Skeletal muscle cell (primary cell): Measurements from ENCODE around the gene GAPDHS.

Experiments used
- DNase-seq: peaks from one replicate; pipeline ENCODE4 v3.0.0-alpha.2; 2010; ENCODE audit warnings: low read depth
- H3K4me3 ChIP-seq: 2 replicates; pipeline ENCODE4 v1.5.1; 2011; ENCODE audit warnings: low read depth, mild to moderate bottlenecking, control low read depth, low read length, moderate library complexity

GAPDHS gene

DNA sequence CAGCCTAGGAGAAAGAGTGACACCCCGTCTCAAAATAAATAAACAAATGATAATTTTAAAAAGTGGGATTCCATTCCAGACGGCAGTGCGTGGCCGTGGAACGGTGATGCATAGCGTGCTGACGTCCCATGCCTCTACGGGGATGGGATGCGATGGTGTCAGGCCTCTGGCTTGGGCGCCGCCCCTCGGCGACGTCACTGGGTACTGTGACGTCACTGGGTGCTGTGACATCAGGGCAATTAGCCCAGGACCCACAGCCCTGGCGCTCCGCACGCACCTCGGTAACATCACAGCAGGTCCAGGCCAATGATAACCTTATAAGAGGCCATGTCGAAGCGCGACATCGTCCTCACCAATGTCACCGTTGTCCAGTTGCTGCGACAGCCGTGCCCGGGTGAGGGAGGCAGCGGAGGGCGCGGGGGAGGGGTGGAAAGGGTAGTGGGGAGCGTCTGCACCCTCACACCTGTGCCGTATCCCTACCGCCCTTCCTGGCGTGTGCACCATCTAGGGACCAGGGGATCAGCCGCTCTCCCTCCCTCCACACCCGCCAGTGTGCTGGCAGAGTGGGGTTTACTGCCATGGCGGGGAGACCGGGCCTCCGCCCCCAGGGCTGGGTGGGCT, at the start of gene GAPDHS:
TSS of gene GAPDHS (plus strand) at position 256 of the 621 bp plus-strand sequence. CDS start at position 328, 72 bp downstream.
- H3K4me3 ChIP-seq = peak within 1 kb of the TSS; percentile 12

DNA sequence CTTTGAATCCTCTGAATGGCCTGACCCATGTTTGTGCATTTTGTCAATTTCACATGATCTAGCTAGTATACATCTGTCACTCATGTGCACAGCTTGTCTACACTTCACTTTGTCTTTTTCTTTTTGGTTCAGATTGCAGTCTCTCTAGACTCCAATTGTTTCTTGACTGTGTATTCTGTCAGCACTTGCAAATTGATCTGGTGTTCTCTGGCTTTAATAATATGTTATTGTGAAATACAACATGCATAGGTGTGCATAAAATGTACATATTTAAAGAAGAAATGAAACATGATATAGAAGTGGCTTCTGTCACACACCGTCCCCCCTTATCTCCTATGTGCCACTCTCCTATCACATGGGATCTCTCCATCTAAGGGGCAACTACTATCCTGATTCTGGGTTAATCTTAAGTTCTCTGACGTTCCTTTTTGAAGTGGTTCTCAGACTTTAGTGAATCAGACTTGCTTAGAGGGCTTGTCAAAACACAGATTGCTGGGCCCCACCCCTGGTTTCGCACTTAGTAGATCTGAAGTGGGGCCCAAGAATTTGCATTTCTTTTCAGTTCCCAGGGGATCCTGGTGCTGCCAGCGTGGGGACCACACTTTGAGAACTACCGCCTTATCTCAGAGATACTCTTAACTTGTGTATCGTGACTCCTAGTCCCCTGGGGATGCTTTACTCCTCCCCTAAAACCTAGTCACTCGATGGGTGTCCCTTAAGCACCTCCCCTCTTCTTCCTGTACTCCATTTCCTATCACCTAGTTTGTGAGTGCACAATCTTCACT, 48.8 kb upstream of the GAPDHS start:
- DNase-seq = no peak

More for the DNA sequence above, at the start of gene GAPDHS:
- DNase-seq = no peak

DNA sequence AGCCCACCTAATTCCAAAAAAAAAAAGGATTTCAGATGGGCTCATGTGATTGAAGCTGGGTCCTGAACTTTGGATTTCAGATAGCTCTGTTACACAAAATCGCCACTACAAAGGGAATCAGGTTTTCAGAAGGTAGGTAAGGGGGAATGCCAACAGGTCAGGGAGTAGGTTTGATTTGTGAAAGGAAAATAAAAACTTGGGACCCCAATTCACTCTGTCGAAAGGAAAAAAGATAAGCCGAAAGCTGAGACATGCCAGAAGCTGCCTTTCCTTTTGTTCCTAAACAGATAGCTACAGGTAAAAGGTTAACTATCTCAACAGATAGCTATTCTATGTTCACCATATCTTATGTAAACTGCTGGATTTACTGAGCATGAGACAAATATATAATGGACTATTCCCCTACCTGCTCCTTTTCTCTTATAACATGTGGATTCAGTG, 47.0 kb upstream of the GAPDHS start:
- no peak for DNase-seq
- no peak overlapping the region for H3K4me3 ChIP-seq

More for the DNA sequence above, 48.8 kb upstream of the GAPDHS start:
- no peak overlapping the region for H3K4me3 ChIP-seq

DNA sequence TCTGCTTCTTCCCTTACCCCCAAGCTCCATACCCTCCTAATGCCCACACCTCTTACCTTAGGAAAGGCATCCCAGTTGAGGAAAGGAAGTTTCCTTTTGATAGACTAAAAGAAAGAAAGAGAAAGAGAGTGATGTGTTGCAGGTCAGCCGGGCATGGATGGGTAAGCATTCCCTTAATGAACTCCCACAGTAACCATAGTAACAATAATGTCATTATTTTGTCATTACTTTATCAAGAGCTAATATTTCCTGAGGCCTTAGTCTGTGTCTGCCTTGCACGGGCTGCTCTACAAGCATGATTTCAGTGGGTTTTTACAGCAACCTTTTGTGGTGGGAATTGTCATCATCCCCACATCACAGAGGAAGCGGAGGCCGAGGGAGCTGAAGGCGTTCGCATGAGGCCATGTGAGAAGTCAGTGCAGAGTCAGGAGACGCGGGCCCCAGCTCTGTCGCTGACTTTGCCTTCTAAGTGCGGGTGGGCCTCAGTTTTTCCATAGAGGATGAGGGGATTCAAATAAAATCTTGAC, 45.5 kb upstream of the GAPDHS start:
- no peak for DNase-seq

DNA sequence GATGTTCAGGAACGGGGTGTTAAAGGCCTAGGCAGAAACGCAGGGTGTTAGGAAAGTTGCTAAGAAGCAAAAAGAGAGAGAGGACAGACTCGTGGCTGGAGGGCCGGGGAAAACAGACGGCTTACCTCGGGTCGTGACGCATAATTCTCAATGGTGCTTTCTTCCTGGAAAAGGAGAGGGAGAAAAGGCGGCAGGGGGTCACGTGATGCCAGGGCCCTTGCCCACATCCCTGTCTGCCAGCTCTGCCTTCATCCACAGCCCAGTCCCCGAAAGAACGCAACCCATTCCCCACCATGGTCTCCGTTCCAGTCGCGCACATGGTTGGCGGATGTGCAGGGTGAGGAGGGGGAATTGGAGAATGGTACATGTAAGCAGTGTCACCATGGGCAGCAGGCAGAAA, 44.6 kb upstream of the GAPDHS start:
- no peak overlapping the region for H3K4me3 ChIP-seq
- DNase-seq = no peak

More for the DNA sequence above, 45.5 kb upstream of the GAPDHS start:
- no peak overlapping the region for H3K4me3 ChIP-seq

DNA sequence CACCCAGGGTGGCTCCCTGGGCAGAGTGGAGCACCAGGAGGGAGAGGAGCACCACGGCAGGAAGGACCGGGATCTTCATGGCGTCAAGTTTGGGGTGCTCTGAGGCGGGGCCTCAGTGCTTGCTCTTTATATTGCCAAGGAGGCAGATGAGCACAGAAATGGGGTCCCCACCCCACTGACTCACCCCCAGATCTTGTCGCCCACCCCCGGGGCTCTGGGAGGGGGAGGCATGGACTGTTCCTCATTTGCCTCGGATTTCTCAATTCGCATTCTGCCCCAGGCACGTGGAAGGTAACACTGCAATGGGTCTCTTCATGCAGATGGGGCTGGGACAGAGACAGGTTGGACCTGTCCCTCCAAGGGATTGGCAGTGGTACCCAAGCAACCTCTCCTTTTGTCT, 42.9 kb upstream of the GAPDHS start, which contains the start of gene KRTDAP:
TSS of gene KRTDAP (minus strand) at position 101 of the 400 bp plus-strand sequence. CDS start at position 79, 22 bp downstream.
- no peak within 1 kb of the TSS for H3K4me3 ChIP-seq
- no peak for DNase-seq

DNA sequence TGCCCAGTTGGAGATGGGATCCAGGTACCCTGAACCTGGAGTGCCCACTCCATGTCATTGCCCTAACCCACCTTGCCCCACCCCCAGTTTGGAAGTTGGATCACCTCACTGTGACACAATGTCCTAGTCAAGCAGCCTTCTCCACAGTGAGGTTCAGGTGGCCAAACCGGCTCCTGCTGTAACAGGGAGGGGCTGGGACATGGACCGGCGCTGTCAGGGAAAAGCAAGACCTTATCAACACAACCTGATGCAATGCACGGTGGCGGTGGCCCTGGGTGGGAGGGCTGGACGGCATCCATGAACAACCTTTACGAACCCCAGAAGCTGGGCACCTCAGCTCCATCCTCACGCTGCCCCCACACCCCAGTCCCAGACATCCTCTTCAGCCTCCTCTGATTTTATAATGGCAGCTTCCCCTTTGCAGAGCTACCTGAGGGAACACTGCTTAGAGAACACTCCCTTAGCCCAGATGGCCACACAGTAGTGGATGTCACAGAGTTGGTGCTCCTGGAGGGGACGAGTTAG, 41.4 kb upstream of the GAPDHS start:
- no peak overlapping the region for H3K4me3 ChIP-seq
- DNase-seq = no peak

DNA sequence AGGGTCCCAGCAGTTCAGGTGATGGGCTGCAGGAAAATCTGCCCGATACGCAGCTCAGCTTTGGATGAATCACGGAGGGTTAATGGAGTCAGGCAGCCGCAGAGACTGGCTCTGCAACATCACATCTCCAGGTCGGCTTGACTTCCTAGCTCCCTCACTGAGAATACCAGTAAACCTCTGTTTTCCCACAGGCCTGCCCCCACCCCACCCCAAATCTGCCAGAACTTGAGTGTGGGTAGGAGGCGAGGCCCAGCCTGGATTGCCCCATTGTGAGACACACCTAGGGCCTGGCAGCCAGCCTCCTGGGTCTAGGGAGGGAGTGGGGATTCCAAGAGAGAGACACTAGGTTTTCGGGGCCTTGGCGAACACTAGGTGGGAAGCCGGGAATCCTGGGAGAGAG, 39.3 kb upstream of the GAPDHS start:
- no peak overlapping the region for H3K4me3 ChIP-seq
- no peak for DNase-seq

DNA sequence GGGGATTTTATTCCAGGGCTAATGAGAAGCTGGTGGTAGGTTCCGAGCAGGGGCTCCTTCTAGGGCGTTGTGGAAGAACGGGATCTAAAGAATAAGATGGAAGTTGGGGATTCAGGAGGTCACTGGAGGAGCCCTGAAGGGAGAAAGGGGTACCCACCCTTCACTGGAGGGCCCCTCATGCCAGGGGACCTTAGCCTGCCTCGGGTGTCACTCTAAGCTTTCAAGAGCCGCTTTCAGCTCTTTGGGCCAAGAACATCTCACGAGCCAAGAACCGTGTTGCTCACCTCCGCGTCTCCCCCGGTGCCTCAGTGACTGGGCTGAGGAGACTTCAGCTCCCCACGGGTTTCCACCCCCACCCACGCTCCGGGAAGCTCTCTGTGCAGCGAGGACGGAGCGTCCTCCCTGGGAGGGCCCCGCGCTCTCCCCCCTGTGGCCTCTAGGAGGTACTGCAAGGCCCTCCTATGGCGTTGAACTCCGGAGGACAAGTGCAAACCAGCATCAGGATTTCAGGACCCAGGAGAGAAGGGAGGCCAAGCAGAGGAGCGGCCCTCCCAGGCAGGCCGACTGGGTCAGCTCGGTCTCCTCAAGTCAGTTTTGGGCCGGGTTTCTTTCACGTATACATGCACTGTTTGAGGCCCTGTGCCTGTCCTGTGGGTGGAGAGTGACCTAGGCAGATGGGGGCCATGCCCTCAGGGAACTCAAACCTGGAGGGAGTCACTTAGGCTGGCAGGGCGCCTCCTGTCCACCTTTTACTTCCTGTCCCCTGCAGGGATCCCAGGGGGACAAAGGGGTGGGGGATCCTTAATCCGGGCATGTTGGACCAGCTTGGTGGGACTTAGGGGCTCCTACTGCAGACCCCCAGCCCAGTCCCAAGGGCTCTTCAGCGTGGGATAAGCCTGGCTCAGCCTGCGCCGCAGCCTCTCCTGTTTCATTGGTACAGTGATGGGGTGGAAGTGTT, 37.9 kb upstream of the GAPDHS start:
- no peak for DNase-seq
- no peak overlapping the region for H3K4me3 ChIP-seq

DNA sequence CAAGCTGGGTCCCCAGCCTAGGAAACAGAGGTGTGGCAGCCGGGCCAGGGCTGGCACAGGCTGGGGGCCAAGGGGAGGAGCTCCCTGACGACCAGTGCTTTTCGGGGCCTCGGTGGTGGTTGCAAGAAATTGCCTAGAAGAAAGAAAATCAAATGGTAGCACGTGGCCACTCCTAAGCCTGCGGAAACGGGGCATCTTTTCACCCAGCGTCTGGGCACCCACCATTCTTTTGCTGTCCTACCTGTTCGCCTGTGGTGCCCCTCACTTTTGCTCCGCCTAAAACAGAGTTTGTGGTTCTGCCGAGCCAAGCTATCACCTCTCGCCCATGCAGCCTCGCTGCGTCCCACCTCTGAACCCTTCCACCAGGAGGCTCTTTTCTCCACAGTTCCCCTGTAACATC, 35.9 kb upstream of the GAPDHS start:
- no peak overlapping the region for H3K4me3 ChIP-seq
- DNase-seq = no peak

GRCh38 chr19:35498220-35498619, 35.0 kb upstream of the GAPDHS start:
- no peak for DNase-seq
- no peak overlapping the region for H3K4me3 ChIP-seq

DNA sequence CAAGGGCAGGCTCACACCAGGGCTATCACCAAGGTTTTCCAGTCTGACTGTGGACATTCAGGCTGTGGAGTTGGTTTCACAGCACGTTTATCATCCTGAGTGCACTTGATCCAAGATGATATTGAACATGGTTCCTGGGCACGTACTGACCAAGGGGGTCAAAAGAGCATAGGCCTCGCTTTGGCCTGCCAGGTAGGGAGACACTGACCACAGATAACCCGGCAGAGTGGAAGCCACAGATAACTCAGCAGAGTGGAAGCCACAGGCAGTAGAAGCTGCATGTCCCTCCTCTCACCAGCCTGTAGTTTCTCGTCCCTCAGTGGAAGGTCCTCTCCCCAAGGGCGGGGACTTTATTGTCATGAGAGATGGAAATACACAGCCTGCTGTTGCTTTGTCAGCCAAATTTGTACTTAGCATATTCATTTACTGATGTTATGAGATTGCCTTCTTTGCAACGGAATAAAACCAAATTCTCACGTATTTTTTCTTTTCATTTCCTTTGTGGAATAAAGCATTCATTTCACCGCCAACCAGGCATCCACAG, 34.2 kb upstream of the GAPDHS start:
- H3K4me3 ChIP-seq = no peak overlapping the region
- DNase-seq = no peak

- DNase-seq = no peak
- H3K4me3 ChIP-seq = no peak overlapping the region
These were observed 32.6 kb upstream of the GAPDHS start for GRCh38 chr19:35500611-35501010.

- DNase-seq = no peak
- no peak overlapping the region for H3K4me3 ChIP-seq
These were observed 31.6 kb upstream of the GAPDHS start for GRCh38 chr19:35501684-35502083.

GRCh38 chr19:35502751-35503150, 30.5 kb upstream of the GAPDHS start:
- H3K4me3 ChIP-seq = no peak overlapping the region
- no peak for DNase-seq

DNA sequence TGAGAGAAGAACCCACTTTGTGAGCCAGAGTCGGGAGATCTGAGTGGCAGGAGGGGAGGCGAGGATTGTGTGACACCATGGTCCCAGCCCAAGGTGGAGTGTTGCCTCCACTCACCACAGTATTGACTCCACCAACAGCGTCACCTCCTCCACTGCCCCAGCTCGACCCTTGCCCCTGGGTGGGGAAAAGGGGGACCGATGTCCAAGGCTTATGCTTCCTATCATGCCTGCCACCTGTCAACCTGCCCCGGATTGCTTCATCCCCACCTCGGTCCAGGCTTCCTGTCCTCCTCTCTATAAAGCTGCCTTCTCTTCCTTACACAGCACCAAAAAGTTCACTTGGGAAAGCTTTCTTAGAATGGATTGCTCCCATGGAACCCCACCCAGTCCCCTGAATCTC, 27.2 kb upstream of the GAPDHS start:
- DNase-seq = no peak
- no peak overlapping the region for H3K4me3 ChIP-seq

DNA sequence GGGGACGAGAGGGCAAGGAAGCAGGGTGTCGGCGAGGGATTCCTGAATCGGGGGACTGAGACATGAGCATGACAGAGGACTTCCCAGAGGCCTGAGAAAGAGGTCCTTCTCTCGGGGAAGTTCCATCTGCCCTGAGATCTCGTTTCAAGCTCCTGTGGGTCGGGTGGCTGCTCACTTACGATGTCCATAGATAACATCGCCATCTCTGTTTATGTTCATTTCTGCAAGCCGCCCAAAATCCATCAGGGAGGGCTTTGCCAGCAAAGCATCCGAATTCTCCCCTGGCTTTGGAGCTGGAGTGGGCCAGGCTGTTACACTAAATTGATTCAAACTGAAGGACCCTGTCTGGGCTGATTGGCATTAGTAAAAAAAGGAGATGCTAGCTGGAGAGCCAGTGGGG, 25.7 kb upstream of the GAPDHS start:
- H3K4me3 ChIP-seq = no peak overlapping the region

DNA sequence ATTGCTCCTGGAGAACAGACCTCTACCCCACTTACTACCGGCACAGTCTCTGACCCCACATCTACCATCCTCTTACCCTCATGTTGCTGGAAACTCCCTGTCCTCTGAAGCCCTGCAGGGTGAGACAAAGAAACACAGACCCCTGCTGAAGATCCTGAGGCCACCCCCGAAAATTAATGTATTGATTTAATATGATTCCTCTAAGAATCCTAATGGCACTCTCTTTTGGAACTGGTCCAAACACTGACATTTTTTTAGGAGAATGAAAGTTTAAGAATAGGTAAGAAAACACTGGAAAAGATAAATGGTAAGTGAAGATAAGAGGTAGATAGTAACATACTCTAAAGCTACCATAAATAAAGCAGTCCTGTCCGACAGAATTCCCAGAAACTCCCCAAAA, 25.1 kb upstream of the GAPDHS start:
- H3K4me3 ChIP-seq = no peak overlapping the region
- no peak for DNase-seq

More for the DNA sequence above, 25.7 kb upstream of the GAPDHS start:
- no peak for DNase-seq

- H3K4me3 ChIP-seq = no peak overlapping the region
- no peak for DNase-seq
These were observed 24.1 kb upstream of the GAPDHS start for GRCh38 chr19:35509018-35509652.
